GM18520 (cell line): ENCODE data around the gene SPAG17.

Experiments
- ATAC-seq: cut with Tn5 transposase; IDR thresholded peaks from one replicate; pipeline ENCODE4 v1.9.1; 2021; ENCODE audit not compliant: unreplicated experiment

SPAG17 gene

GRCh38 chr1:118122234-118123004 lies 62.6 kb downstream of the SPAG17 start:
- ATAC-seq: no peak

GRCh38 chr1:118118873-118119463 lies 66.1 kb downstream of the SPAG17 start:
- no peak for ATAC-seq

- ATAC-seq: no peak
Observed at GRCh38 chr1:118118469-118118868, 66.6 kb downstream of the SPAG17 start.

- no peak for ATAC-seq
Observed at GRCh38 chr1:118117521-118117920, 67.5 kb downstream of the SPAG17 start.

- no peak for ATAC-seq
Observed at GRCh38 chr1:118116909-118117308, 68.1 kb downstream of the SPAG17 start.

- ATAC-seq: no peak
Observed at GRCh38 chr1:118116401-118116800, 68.6 kb downstream of the SPAG17 start.

- ATAC-seq: no peak
Observed at GRCh38 chr1:118115567-118116295, 69.3 kb downstream of the SPAG17 start.

- ATAC-seq: no peak
Observed at GRCh38 chr1:118113261-118113660, 71.8 kb downstream of the SPAG17 start.

- no peak for ATAC-seq
Observed at GRCh38 chr1:118110580-118110979, 74.4 kb downstream of the SPAG17 start.

GRCh38 chr1:118104951-118105350 lies 80.1 kb downstream of the SPAG17 start:
- ATAC-seq: no peak

- ATAC-seq: no peak
Observed at GRCh38 chr1:118102445-118102844, 82.6 kb downstream of the SPAG17 start.

- no peak for ATAC-seq
Observed at GRCh38 chr1:118101999-118102398, 83.0 kb downstream of the SPAG17 start.

GRCh38 chr1:118101515-118101844 lies 83.5 kb downstream of the SPAG17 start:
- no peak for ATAC-seq

- ATAC-seq: no peak
Observed at GRCh38 chr1:118100686-118101514, 84.1 kb downstream of the SPAG17 start.

- ATAC-seq: no peak
Observed at GRCh38 chr1:118099686-118100085, 85.3 kb downstream of the SPAG17 start.

GRCh38 chr1:118097622-118098348 lies 87.2 kb downstream of the SPAG17 start:
- no peak for ATAC-seq

GRCh38 chr1:118093017-118093416 lies 92.0 kb downstream of the SPAG17 start:
- no peak for ATAC-seq

GRCh38 chr1:118090130-118090529 lies 94.9 kb downstream of the SPAG17 start:
- no peak for ATAC-seq

- no peak for ATAC-seq
Observed at GRCh38 chr1:118085365-118085764, 99.7 kb downstream of the SPAG17 start.

- ATAC-seq: no peak
Observed at GRCh38 chr1:118084400-118084799, 100.6 kb downstream of the SPAG17 start.

GRCh38 chr1:118082984-118083383 lies 102.0 kb downstream of the SPAG17 start:
- no peak for ATAC-seq
